A673 (cell line): ENCODE results near the gene ANKRD34A. TPM values are rescaled to one million over a fixed set of nuclear protein-coding genes. Genes with fewer than 3 reads are reported as not detected.

Experiments
- BruUV-seq: library from RNA; stranded (reverse); fragments of 400-500 nt; replicated peaks from 2 replicates; lab custom pipeline; 2021; lab: Mats Ljungman, UMichigan
- CTCF ChIA-PET: fragments of 300-600 bp; sonication (Branson Sonifier 250); formaldehyde crosslinking; loops from one replicate; lab custom pipeline; 2022; ENCODE audit warnings: antibody characterized with exemption; lab: Charles Lee
- POLR2A ChIA-PET: fragments of 300-600 bp; sonication (Branson Sonifier 250); formaldehyde crosslinking; loops from one replicate; lab custom pipeline; 2022; ENCODE audit warnings: antibody characterized with exemption; ENCODE audit not compliant: low non-redundant PET; lab: Charles Lee
- DNase-seq: peaks from one replicate; pipeline ENCODE4 v3.0.0-alpha.2; 2015; ENCODE audit warnings: low spot score
- H3K27ac ChIP-seq: fragments of 200-600 bp; sonication (generic); 2 replicates; pipeline ENCODE4 v1.5.1; 2016; ENCODE audit warnings: mixed run types, low read depth, mild to moderate bottlenecking, mixed read lengths, antibody characterized with exemption, low read length; ENCODE audit not compliant: poor library complexity, severe bottlenecking
- H3K27me3 ChIP-seq: fragments of 200-600 bp; sonication (generic); replicated peaks from 2 replicates; pipeline ENCODE4 v1.6.1; 2017; ENCODE audit warnings: mixed run types, low read depth, mild to moderate bottlenecking, mixed read lengths, antibody characterized with exemption, low read length; ENCODE audit not compliant: insufficient read depth, poor library complexity
- H3K36me3 ChIP-seq: fragments of 200-600 bp; sonication (generic); 2 replicates; pipeline ENCODE4 v1.6.1; 2016; ENCODE audit warnings: mixed run types, mild to moderate bottlenecking, mixed read lengths, antibody characterized with exemption, low read length; ENCODE audit not compliant: insufficient read depth, poor library complexity, severe bottlenecking
- H3K4me1 ChIP-seq: fragments of 200-600 bp; sonication (generic); 2 replicates; pipeline ENCODE4 v1.6.1; 2017; ENCODE audit warnings: mixed run types, mild to moderate bottlenecking, mixed read lengths, antibody characterized with exemption, low read length; ENCODE audit not compliant: insufficient read depth, poor library complexity, severe bottlenecking
- H3K4me3 ChIP-seq: fragments of 200-600 bp; sonication (generic); 2 replicates; pipeline ENCODE4 v1.5.1; 2016; ENCODE audit warnings: low read depth, mixed run types, mild to moderate bottlenecking, mixed read lengths, low read length; ENCODE audit not compliant: poor library complexity, severe bottlenecking
- H3K9me3 ChIP-seq: fragments of 200-600 bp; sonication (generic); 2 replicates; pipeline ENCODE4 v1.6.1; 2016; ENCODE audit warnings: mixed run types, low read depth, mild to moderate bottlenecking, mixed read lengths, antibody characterized with exemption, low read length; ENCODE audit not compliant: poor library complexity, severe bottlenecking
- EZH2 ChIP-seq: fragments of 200-600 bp; sonication (generic); IDR thresholded peaks from 2 replicates; pipeline ENCODE4 v1.6.1; 2017; ENCODE audit warnings: borderline replicate concordance, low read depth, mild to moderate bottlenecking, mixed read lengths, antibody characterized with exemption, low read length; ENCODE audit not compliant: poor library complexity, severe bottlenecking
- intact Hi-C: fragments of 100-400 bp; cut with micrococcal nuclease; formaldehyde crosslinking; loops from one replicate; pipeline ENCODE4 v1.10.0; 2022; ENCODE audit not compliant: unreplicated experiment
- total RNA-seq: library from RNA; stranded (reverse); gene quantifications from 2 replicates; pipeline ENCODE4 v1.2.3, GENCODE V29; 2021
- TF ChIP-seq, protein P1 (sequence below): fragments of 300-800, 200-600 bp; sonication (generic); conservative IDR thresholded peaks from 2 replicates; pipeline ENCODE4 v1.5.1; 2017; ENCODE audit warnings: low read depth, mild to moderate bottlenecking, antibody characterized with exemption, low read length, moderate library complexity, mixed read lengths

The ANKRD34A gene
- total RNA-seq, 1 experiment from 2014 or later: 1.6 TPM

DNA sequence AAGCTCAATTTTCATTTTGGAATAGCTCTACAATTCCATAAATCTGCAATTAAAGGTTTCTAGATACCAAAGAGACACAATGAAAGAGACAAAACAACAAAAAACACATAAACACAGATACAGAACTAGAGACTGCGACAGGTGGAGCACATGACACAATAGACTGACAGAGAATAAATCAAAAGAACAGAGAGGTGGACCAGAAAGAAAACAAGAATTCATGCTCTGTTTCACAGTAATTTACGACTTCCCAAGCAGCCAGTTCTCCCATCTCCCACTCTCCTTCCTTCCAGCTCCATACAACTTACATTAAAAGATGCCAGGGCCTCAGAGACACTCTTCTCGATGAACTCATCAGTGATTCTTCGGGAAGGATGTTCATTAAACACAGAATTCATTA, 22.0 kb downstream of the ANKRD34A start:
- BruUV-seq: no TSS peak
- CTCF ChIA-PET: no interaction called here

DNA sequence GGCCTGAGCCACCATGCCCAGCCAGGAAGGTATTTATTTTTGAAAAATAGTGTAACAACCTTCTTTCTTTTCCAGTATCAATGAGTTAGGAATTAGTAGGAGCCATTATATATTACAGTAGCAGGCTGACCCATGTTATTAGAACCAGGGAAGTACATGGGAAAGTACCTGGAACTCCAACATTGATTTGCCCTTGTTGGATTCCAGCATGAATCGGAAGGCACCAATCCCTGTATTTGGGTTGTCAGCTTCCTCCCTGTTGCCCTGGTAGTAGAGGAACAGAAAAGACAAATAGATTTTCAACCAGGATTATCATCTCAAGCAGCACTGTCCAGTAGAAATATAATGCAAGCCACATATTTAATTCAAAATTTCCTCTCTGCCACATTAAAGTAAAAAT, 26.9 kb downstream of the ANKRD34A start:
- intact Hi-C loops: no loop called here
- ChIA-PET POLR2A (no interaction called here), CTCF (no interaction called here)
- H3K27me3 ChIP-seq: no peaks in the 10 kb centered on the region
- H3K4me1 ChIP-seq: no peaks in the 10 kb centered on the region
- H3K36me3 ChIP-seq: peaks cover 32% of the 10 kb centered on the region
- TF ChIP-seq, protein P1, sequence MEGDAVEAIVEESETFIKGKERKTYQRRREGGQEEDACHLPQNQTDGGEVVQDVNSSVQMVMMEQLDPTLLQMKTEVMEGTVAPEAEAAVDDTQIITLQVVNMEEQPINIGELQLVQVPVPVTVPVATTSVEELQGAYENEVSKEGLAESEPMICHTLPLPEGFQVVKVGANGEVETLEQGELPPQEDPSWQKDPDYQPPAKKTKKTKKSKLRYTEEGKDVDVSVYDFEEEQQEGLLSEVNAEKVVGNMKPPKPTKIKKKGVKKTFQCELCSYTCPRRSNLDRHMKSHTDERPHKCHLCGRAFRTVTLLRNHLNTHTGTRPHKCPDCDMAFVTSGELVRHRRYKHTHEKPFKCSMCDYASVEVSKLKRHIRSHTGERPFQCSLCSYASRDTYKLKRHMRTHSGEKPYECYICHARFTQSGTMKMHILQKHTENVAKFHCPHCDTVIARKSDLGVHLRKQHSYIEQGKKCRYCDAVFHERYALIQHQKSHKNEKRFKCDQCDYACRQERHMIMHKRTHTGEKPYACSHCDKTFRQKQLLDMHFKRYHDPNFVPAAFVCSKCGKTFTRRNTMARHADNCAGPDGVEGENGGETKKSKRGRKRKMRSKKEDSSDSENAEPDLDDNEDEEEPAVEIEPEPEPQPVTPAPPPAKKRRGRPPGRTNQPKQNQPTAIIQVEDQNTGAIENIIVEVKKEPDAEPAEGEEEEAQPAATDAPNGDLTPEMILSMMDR: no peak
- H3K27ac ChIP-seq: no peak overlapping the region
- DNase-seq: no peak
- no TSS peak for BruUV-seq
- H3K4me3 ChIP-seq: no peak overlapping the region
- H3K9me3 ChIP-seq: no peaks in the 10 kb centered on the region

More for the DNA sequence above, 22.0 kb downstream of the ANKRD34A start:
- no peak overlapping the region for H3K4me3 ChIP-seq
- intact Hi-C loops: no loop called here
- no peaks in the 10 kb centered on the region for H3K27me3 ChIP-seq
- no peaks in the 10 kb centered on the region for H3K4me1 ChIP-seq
- H3K36me3 ChIP-seq: peaks cover 14% of the 10 kb centered on the region
- H3K27ac ChIP-seq: no peak overlapping the region
- POLR2A ChIA-PET: no interaction called here
- no peak for TF ChIP-seq EZH2
- TF ChIP-seq, protein P1: no peak
- no peak for DNase-seq
- no peaks in the 10 kb centered on the region for H3K9me3 ChIP-seq

DNA sequence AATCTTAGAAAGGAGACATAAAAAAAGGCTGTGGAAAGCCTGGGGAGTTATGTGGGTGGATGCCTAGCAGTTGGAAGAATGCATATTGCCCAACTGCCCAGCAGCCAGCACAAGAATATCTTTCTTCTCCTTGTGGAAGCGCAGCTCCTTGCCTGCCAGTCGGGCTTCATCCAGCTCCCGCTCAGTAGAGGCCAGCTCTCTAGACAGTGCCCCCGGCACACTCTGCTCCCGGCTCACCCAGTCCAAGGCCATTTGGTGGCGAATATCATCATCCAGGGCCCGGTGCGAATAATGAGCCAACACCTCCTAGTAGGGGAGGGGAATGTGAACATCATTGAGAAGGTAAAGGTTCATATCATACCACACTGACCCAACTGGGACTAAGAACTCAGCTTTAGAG, 28.1 kb downstream of the ANKRD34A start:
- POLR2A ChIA-PET: no interaction called here
- no peaks in the 10 kb centered on the region for H3K4me1 ChIP-seq
- TF ChIP-seq, protein P1: no peak
- no peak for TF ChIP-seq EZH2
- no peaks in the 10 kb centered on the region for H3K27me3 ChIP-seq
- H3K36me3 ChIP-seq: peaks cover 27% of the 10 kb centered on the region
- DNase-seq: no peak
- no peak overlapping the region for H3K27ac ChIP-seq
- no TSS peak for BruUV-seq
- CTCF ChIA-PET: no interaction called here
- no peak overlapping the region for H3K4me3 ChIP-seq
- H3K9me3 ChIP-seq: no peaks in the 10 kb centered on the region
- intact Hi-C loops: no loop called here
